ENCODE measurements around the gene USP32. TPM values are rescaled to one million over a fixed set of nuclear protein-coding genes. Genes with fewer than 3 reads are reported as not detected.
"Not testable (repeated sequence)": the region's sequence is repeated elsewhere in the genome, so short reads cannot be mapped to it uniquely, and the experiment has no call there.

The USP32 gene
- polyA plus RNA-seq, 3 donors: 10.1 to 26.6 (median 16.6) TPM

GRCh38 chr17:60387666-60388065 lies 4.3 kb downstream of the USP32 start:
- Histone ChIP-seq H3K9ac (ENCODE audit: insufficient read depth, low read length, poor library complexity, severe bottlenecking) (no peak overlapping the region), H3K4me3 (replicated peaks in 1 of 3; ENCODE audit: low read depth in 2 of 3, low read length in 3 of 3) (no peak overlapping the region), H4K20me1 (ENCODE audit: insufficient read depth, low read length) (peaks cover 40% of the 10 kb centered on the region), H3K4me1 (ENCODE audit: control insufficient read depth in 1 of 2, insufficient read depth in 2 of 2, low read length in 2 of 2) (peaks cover 61 to 76% of the 10 kb centered on the region in 2 donors), H3K79me2 (ENCODE audit: insufficient read depth, low read length) (peaks cover 92% of the 10 kb centered on the region), H3K4me2 (replicated peaks; ENCODE audit: extremely low read depth, low read length, poor library complexity, severe bottlenecking) (peak overlapping the region; percentile 8), H3K9me3 (replicated peaks in 1 of 2; ENCODE audit: control insufficient read depth in 1 of 2, insufficient read depth in 1 of 2, low read length in 2 of 2) (no peaks in the 10 kb centered on the region), H3K27me3 (ENCODE audit: control insufficient read depth in 2 of 2, insufficient read depth in 2 of 2, low read length in 2 of 2) (no peaks in the 10 kb centered on the region), H3K36me3 (replicated peaks in 1 of 2; ENCODE audit: control insufficient read depth in 1 of 2, insufficient read depth in 2 of 2, low read length in 2 of 2) (no peaks in the 10 kb centered on the region), H3K27ac (ENCODE audit: low read depth in 1 of 2, low read length in 2 of 2) (no peak overlapping the region), H2AFZ (ENCODE audit: insufficient read depth, low read depth, low read length, poor library complexity, severe bottlenecking) (no peak overlapping the region)
- Mint-ChIP-seq H3K36me3 (peaks cover 0 to 9% of the 10 kb centered on the region in 2 donors), H3K27ac (no peak overlapping the region), H3K27me3 (ENCODE audit: low read depth in 3 of 3) (peaks cover 0 to 3% (median 1%) of the 10 kb centered on the region in 3 donors), H3K4me1 (peaks cover 71% of the 10 kb centered on the region), H3K9me3 (peaks cover 0 to 2% (median 0%) of the 10 kb centered on the region in 7 donors), H3K4me3 (no peak overlapping the region)
- TF ChIP-seq CTCF (IDR thresholded peaks at IDR 0.05): no peak
- WGBS (ENCODE audit: insufficient coverage): no CpG with 5 or more reads among the region's 3 CpGs
- intact Hi-C loops (cut with micrococcal nuclease): no loop called here
- no peak for DNase-seq

- H3K27me3 Mint-ChIP-seq (ENCODE audit: low read depth in 3 of 3): peaks cover 0 to 3% (median 1%) of the 10 kb centered on the region in 3 donors
- H4K20me1 ChIP-seq (ENCODE audit: insufficient read depth, low read length): peaks cover 52% of the 10 kb centered on the region
- peak overlapping the region in 1 of 2 donors; percentile 59 for H3K4me3 Mint-ChIP-seq
- peaks cover 5 to 8% of the 10 kb centered on the region in 2 donors for H3K36me3 ChIP-seq (replicated peaks in 1 of 2; ENCODE audit: control insufficient read depth in 1 of 2, insufficient read depth in 2 of 2, low read length in 2 of 2)
- H3K79me2 ChIP-seq (ENCODE audit: insufficient read depth, low read length): peaks cover 100% of the 10 kb centered on the region
- WGBS (ENCODE audit: insufficient coverage): 17% methylated on average over 1 of the region's 4 CpGs
- peak in 1 of 3 donors; percentile 51 for DNase-seq
- H3K27me3 ChIP-seq (ENCODE audit: control insufficient read depth in 2 of 2, insufficient read depth in 2 of 2, low read length in 2 of 2): no peaks in the 10 kb centered on the region
- H3K9me3 Mint-ChIP-seq: peaks cover 0 to 2% (median 0%) of the 10 kb centered on the region in 7 donors
- no peak overlapping the region for H3K9ac ChIP-seq (ENCODE audit: insufficient read depth, low read length, poor library complexity, severe bottlenecking)
- H3K4me2 ChIP-seq (replicated peaks; ENCODE audit: extremely low read depth, low read length, poor library complexity, severe bottlenecking): peak overlapping the region; percentile 42
- no peaks in the 10 kb centered on the region for H3K9me3 ChIP-seq (replicated peaks in 1 of 2; ENCODE audit: control insufficient read depth in 1 of 2, insufficient read depth in 1 of 2, low read length in 2 of 2)
- H3K36me3 Mint-ChIP-seq: peaks cover 10 to 19% of the 10 kb centered on the region in 2 donors
- TF ChIP-seq CTCF (IDR thresholded peaks at IDR 0.05): no peak
- H3K27ac ChIP-seq (ENCODE audit: low read depth in 1 of 2, low read length in 2 of 2): peak overlapping the region in 1 of 2 donors; percentile 70
- H3K4me3 ChIP-seq (replicated peaks in 1 of 3; ENCODE audit: low read depth in 2 of 3, low read length in 3 of 3): peak overlapping the region in 1 of 3 experiments; percentile 23
- H3K27ac Mint-ChIP-seq: peak overlapping the region; percentile 77 to 88 (median 85)
- H2AFZ ChIP-seq (ENCODE audit: insufficient read depth, low read depth, low read length, poor library complexity, severe bottlenecking): no peak overlapping the region
- intact Hi-C loops (cut with micrococcal nuclease): no loop called here
- peaks cover 61 to 76% of the 10 kb centered on the region in 2 donors for H3K4me1 ChIP-seq (ENCODE audit: control insufficient read depth in 1 of 2, insufficient read depth in 2 of 2, low read length in 2 of 2)
- H3K4me1 Mint-ChIP-seq: peaks cover 72% of the 10 kb centered on the region
Measured at GRCh38 chr17:60386147-60387058, 5.5 kb downstream of the USP32 start.

GRCh38 chr17:60384921-60385320 lies 7.0 kb downstream of the USP32 start:
- H3K9me3 ChIP-seq (replicated peaks in 1 of 2; ENCODE audit: control insufficient read depth in 1 of 2, insufficient read depth in 1 of 2, low read length in 2 of 2); H3K4me2 ChIP-seq (replicated peaks; ENCODE audit: extremely low read depth, low read length, poor library complexity, severe bottlenecking); H3K27me3 Mint-ChIP-seq (ENCODE audit: low read depth in 3 of 3); H3K36me3 ChIP-seq (replicated peaks in 1 of 2; ENCODE audit: control insufficient read depth in 1 of 2, insufficient read depth in 2 of 2, low read length in 2 of 2); H3K9ac ChIP-seq (ENCODE audit: insufficient read depth, low read length, poor library complexity, severe bottlenecking); H3K9me3 Mint-ChIP-seq; intact Hi-C loops (cut with micrococcal nuclease); H3K4me3 Mint-ChIP-seq; H3K27me3 ChIP-seq (ENCODE audit: control insufficient read depth in 2 of 2, insufficient read depth in 2 of 2, low read length in 2 of 2); H3K4me3 ChIP-seq (replicated peaks in 1 of 3; ENCODE audit: low read depth in 2 of 3, low read length in 3 of 3); H2AFZ ChIP-seq (ENCODE audit: insufficient read depth, low read depth, low read length, poor library complexity, severe bottlenecking); DNase-seq: not testable (repeated sequence)
- Histone ChIP-seq H4K20me1 (ENCODE audit: insufficient read depth, low read length) (peaks cover 52% of the 10 kb centered on the region), H3K79me2 (ENCODE audit: insufficient read depth, low read length) (peaks cover 99% of the 10 kb centered on the region), H3K4me1 (ENCODE audit: control insufficient read depth in 1 of 2, insufficient read depth in 2 of 2, low read length in 2 of 2) (peaks cover 50 to 64% of the 10 kb centered on the region in 2 donors), H3K27ac (ENCODE audit: low read depth in 1 of 2, low read length in 2 of 2) (peak overlapping the region in 1 of 2 donors; percentile 75)
- 96% methylated on average over 5 of the region's 7 CpGs for WGBS (ENCODE audit: insufficient coverage)
- Mint-ChIP-seq H3K36me3 (peaks cover 11 to 23% of the 10 kb centered on the region in 2 donors), H3K27ac (peak overlapping the region; percentile 80 to 92 (median 86)), H3K4me1 (peaks cover 58% of the 10 kb centered on the region)

Data from CD14-positive monocyte (primary cell).